Skeletal muscle satellite cell (primary cell): ENCODE results near the gene IMMP2L.

Source experiments
- H3K27me3 ChIP-seq: 2 replicates; pipeline ENCODE4 v1.7.0; 2013; ENCODE audit warnings: low read length; ENCODE audit not compliant: control insufficient read depth, insufficient read depth
- H3K36me3 ChIP-seq: 2 replicates; pipeline ENCODE4 v1.7.0; 2013; ENCODE audit warnings: mild to moderate bottlenecking, control low read depth, low read length; ENCODE audit not compliant: insufficient read depth
- H3K4me1 ChIP-seq: 2 replicates; pipeline ENCODE4 v1.7.0; 2013; ENCODE audit warnings: low read length; ENCODE audit not compliant: control insufficient read depth, insufficient read depth
- H3K4me2 ChIP-seq: 2 replicates; pipeline ENCODE4 v1.7.0; 2013; ENCODE audit warnings: mild to moderate bottlenecking, low read length
- H3K4me3 ChIP-seq: 2 replicates; pipeline ENCODE4 v1.7.0; 2013; ENCODE audit warnings: low read length
- H3K9ac ChIP-seq: 2 replicates; pipeline ENCODE4 v1.7.0; 2013; ENCODE audit warnings: mild to moderate bottlenecking, low read depth, low read length, moderate library complexity
- H3K9me3 ChIP-seq: replicated peaks from 2 replicates; pipeline ENCODE4 v1.7.0; 2013; ENCODE audit warnings: mild to moderate bottlenecking, control low read depth, low read length

IMMP2L gene

DNA sequence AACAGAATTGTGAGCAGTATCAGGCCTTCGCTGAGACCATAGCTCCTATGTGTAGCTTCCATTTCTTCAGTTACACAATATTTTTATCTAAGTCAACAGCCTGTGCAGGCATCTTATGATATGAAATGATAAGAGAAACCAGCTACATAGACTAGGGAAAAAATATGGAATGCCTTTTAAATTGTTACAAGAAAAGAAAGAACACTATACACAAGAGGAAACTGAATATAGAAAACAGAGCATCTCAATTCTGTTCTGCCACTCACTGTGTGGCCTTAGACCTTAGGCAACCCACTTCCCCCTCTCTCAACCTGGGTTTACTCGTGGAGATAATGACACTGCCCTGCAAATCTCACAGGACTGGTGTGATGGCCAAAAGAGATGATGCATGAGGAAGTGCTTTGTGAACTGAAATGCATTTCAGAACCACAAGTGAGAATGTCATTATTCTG is 338.5 kb downstream of the IMMP2L start:
- no peaks in the 10 kb centered on the region for H3K36me3 ChIP-seq
- H3K27me3 ChIP-seq = no peaks in the 10 kb centered on the region
- H3K9ac ChIP-seq = no peak overlapping the region
- H3K9me3 ChIP-seq = no peaks in the 10 kb centered on the region
- H3K4me2 ChIP-seq = no peak overlapping the region
- H3K4me3 ChIP-seq = no peak overlapping the region
- H3K4me1 ChIP-seq = no peaks in the 10 kb centered on the region

DNA sequence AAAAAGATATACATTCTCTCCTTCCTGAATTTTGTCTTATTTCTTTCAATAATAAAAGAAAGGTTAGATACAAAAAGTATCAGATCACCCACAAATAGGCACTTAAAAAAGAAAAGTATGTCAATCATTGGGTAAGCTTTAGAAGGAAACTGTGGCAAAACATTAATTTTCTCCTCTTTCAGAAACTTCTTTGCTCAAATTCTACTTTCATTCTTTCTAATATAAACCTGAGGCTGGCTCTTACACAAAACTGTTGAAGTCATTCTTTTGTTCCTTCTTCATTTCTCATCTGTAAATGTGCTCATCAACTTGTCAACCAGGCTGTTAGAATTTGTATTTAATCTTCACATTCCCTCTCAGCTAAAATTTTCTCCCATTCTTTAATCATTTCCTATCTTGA is 346.7 kb downstream of the IMMP2L start:
- H3K4me1 ChIP-seq = peaks cover 10% of the 10 kb centered on the region
- no peaks in the 10 kb centered on the region for H3K36me3 ChIP-seq
- H3K4me3 ChIP-seq = no peak overlapping the region
- no peaks in the 10 kb centered on the region for H3K9me3 ChIP-seq
- no peak overlapping the region for H3K9ac ChIP-seq
- no peak overlapping the region for H3K4me2 ChIP-seq
- H3K27me3 ChIP-seq = no peaks in the 10 kb centered on the region

DNA sequence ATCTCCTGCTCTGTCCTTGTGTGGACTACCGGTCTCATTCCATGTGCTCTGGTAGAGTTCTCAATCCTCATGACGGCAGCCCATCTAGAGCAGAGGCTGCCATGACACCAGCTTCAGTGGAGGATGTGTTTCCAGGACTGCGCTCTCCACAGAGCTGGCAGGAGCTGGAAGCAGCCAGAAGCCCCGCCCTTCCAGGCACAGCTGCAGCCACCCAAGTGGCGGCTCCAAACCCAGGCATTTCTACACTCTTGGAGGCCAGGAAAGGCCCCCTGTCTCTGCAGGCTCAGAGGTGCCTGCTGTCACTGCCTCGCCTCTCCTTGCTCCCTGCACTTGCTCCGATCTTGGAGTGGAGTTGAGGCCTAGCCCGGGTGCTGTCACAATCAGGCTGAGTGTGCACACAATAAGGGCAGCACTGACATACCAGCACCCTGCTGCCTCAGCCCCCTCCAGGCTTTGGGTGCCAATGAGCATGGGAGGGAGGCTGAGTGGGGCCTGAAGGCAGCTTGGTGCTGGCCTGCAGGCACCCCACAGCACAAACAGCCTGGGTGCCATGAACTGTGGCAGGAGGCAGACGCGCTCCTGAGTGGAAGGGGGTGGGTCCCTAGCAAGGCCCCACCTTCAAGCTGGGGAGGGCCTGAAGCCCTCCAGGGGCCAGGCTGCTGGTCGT is 349.3 kb downstream of the IMMP2L start:
- no peaks in the 10 kb centered on the region for H3K36me3 ChIP-seq
- H3K27me3 ChIP-seq = no peaks in the 10 kb centered on the region
- no peak overlapping the region for H3K4me2 ChIP-seq
- H3K9ac ChIP-seq = no peak overlapping the region
- no peak overlapping the region for H3K4me3 ChIP-seq
- H3K4me1 ChIP-seq = peaks cover 18% of the 10 kb centered on the region
- no peaks in the 10 kb centered on the region for H3K9me3 ChIP-seq

DNA sequence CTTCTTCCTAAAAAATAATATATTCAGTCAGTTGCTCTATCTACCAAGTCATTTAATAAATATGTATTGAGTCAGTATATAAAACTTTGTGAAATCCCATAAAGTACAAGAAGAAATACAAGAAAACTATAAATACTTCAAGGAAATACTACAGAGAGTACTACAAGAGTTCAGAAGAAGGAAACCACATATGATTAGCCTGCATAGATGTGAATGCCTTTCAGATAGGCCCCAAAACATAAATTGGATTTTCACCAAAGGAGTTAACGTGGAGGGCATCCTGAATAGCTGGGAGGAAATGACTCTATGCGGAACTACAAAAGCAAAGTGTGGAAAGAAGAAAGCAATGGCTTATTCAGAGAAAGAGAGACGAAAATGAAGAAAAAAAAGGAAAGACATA is 351.3 kb downstream of the IMMP2L start:
- peaks cover 18% of the 10 kb centered on the region for H3K4me1 ChIP-seq
- H3K27me3 ChIP-seq = no peaks in the 10 kb centered on the region
- no peaks in the 10 kb centered on the region for H3K36me3 ChIP-seq
- H3K4me2 ChIP-seq = peak overlapping the region; percentile 33
- H3K9me3 ChIP-seq = no peaks in the 10 kb centered on the region
- no peak overlapping the region for H3K4me3 ChIP-seq
- H3K9ac ChIP-seq = peak overlapping the region; percentile 37

DNA sequence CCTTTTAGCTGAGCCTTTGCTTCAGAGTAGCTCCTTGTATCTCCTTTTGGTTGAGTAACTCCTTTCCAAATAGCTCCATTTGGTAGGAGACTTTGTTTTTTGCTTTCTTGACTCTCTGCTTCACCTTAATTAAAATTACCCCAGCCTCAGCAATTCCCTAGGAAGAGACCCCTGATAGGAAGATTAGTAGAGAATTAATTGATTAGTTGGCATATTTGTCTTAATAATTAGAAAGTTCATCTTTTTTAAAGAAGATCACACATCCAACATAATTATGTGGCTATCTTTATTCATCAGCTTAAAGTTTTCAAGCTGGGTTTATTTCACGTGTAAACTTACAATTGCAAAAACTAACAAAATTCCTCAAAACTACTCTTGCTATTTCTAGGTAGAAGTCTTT is 352.2 kb downstream of the IMMP2L start:
- Histone ChIP-seq H3K36me3 (no peaks in the 10 kb centered on the region), H3K4me2 (no peak overlapping the region)

DNA sequence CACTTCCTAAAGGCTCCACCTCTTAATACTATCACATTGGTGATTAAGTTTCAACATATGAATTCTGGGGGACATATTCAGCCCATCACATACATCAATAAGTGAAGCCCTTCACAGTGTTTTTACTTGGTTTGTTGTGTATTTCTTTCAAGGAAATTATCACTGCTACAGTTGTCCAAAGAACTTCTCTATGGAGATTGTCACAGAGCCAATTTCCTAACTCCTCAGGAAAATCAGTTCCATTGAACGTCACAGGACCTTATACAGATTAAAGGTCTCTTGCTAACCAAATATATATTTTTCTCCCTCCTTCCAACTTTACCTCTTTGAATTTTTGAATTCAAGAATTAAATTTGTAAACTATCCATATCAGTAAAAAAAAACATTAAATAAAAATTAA is 357.0 kb downstream of the IMMP2L start:
- H3K9me3 ChIP-seq = no peaks in the 10 kb centered on the region
- peaks cover 5% of the 10 kb centered on the region for H3K4me1 ChIP-seq
- no peak overlapping the region for H3K9ac ChIP-seq
- H3K4me3 ChIP-seq = no peak overlapping the region
- no peak overlapping the region for H3K4me2 ChIP-seq
- H3K27me3 ChIP-seq = no peaks in the 10 kb centered on the region
- no peaks in the 10 kb centered on the region for H3K36me3 ChIP-seq

More for the DNA sequence above, 352.2 kb downstream of the IMMP2L start:
- Histone ChIP-seq H3K27me3 (no peaks in the 10 kb centered on the region), H3K4me1 (peaks cover 18% of the 10 kb centered on the region), H3K9me3 (no peaks in the 10 kb centered on the region), H3K4me3 (no peak overlapping the region), H3K9ac (peak overlapping the region; percentile 37)

DNA sequence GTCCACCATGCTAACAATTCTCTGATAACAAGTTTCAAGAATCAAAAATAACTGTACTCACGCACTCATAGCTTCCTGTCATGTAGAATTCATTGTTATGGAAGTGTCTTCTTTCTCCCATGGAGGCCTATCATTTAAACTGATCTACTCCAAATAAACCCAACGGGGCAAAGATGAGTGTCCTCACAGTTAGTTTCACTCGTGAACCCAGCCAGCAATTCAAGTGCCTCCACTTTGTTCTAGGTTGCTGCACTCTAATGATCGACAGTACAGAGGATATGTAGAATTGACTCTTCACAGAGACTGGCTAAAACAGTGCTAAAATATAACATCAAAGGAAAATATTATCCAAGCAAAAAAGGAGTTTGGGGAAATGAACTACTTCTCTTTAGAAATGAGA is 360.0 kb downstream of the IMMP2L start:
- Histone ChIP-seq H3K36me3 (no peaks in the 10 kb centered on the region), H3K27me3 (no peaks in the 10 kb centered on the region), H3K9me3 (no peaks in the 10 kb centered on the region), H3K4me3 (no peak overlapping the region), H3K4me1 (peaks cover 20% of the 10 kb centered on the region), H3K4me2 (no peak overlapping the region), H3K9ac (no peak overlapping the region)

DNA sequence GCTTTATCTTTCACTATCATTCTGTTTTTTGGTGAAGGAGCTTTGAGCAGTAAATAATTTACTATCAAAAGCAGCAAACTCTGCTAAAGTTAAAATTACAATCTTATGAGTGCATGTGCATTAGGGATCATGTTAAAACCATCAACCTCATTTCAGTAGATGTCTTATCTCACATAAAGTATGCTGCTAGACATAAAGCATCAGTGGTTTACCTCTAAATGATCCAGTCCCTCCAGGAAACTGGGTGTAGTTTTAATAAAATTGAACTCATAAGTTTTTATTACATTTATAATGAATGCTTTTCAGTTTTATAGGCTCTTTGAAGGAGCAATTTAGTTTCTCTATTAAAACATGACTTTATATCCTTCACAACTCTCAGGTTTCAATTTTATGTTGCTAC is 362.6 kb downstream of the IMMP2L start:
- no peaks in the 10 kb centered on the region for H3K36me3 ChIP-seq
- H3K9me3 ChIP-seq = no peaks in the 10 kb centered on the region
- peaks cover 24% of the 10 kb centered on the region for H3K4me1 ChIP-seq
- H3K4me3 ChIP-seq = no peak overlapping the region
- no peak overlapping the region for H3K9ac ChIP-seq
- H3K4me2 ChIP-seq = no peak overlapping the region
- no peaks in the 10 kb centered on the region for H3K27me3 ChIP-seq

DNA sequence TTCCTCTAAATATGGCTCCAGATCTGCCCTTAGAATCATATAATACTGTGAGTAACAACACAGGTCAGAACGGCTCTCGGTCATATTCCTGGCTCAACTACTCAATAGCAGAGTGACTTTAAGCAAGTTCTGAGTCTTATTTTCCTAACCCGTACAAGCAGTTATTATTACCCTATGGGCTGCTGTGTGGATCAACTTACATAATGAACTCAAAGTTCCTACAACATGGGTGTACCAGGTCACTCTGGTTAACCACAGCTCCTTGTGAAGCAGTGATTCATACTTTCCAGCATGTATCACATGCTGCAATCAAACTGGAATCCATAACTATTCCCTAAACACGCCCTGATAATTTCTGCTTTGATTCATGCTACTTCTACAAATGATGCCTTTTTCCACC is 364.0 kb downstream of the IMMP2L start:
- Histone ChIP-seq H3K9me3 (no peaks in the 10 kb centered on the region), H3K4me3 (no peak overlapping the region), H3K4me2 (peak overlapping the region; percentile 56), H3K27me3 (no peaks in the 10 kb centered on the region), H3K36me3 (no peaks in the 10 kb centered on the region), H3K9ac (no peak overlapping the region), H3K4me1 (peaks cover 24% of the 10 kb centered on the region)

DNA sequence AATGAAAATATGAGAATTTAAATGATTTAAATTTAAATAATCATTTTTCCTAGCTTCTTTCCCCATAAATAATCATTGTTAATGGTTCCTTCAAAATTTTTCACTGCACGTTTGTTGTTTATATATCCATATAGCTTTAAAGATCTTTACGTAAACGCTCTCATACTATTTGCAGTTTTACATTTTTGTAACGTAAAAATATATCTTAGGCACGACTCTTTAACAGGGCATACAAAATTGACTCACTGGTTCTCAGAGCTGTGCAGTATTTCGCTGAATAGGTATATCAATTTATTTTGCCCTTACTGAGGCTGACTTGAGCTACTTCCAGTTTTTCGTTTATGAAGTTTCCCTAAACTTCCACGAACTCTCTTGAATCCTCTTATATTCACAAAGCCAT is 365.6 kb downstream of the IMMP2L start:
- H3K4me3 ChIP-seq = no peak overlapping the region
- no peak overlapping the region for H3K4me2 ChIP-seq
- peaks cover 24% of the 10 kb centered on the region for H3K4me1 ChIP-seq
- no peaks in the 10 kb centered on the region for H3K36me3 ChIP-seq
- H3K9ac ChIP-seq = no peak overlapping the region
- H3K27me3 ChIP-seq = no peaks in the 10 kb centered on the region
- no peaks in the 10 kb centered on the region for H3K9me3 ChIP-seq

DNA sequence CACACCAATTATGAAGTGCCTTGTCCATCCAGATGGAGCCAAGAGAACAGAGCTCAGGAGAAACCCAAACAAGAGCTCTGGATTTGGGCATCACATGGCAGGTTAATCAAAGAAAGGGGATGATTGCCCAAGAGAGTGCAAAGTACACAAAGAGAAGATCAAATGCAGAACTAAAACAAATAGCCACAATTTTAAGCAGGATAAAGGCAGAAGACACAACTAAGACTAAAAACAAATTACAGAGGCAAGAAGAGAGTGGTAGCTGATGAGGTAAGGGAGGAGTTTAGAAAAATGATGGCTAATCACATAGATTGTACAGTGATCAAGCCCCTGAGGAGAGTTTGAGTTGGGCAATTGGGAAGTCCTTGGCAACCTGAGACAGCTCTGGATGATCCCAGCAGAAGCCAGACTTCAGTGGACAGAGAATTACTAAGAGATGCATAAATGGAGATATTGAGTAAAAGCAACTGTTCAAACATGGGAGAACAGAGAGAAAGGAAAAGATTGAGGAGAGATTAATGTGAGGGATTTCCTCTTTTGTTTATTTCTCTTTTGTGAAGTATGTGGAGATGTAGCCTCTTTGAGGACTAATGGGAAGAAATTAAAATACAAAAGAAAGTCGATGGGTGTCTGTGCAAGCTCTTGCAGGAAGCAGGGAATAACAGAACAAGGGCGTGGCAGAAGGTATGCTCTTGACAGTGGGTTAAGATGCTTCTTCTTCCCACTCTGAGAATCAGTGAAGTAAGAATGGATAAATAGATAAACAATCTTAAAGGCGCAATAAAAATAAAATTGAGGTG is 369.5 kb downstream of the IMMP2L start:
- Histone ChIP-seq H3K36me3 (no peaks in the 10 kb centered on the region), H3K4me3 (no peak overlapping the region), H3K4me2 (no peak overlapping the region), H3K27me3 (no peaks in the 10 kb centered on the region), H3K4me1 (peaks cover 9% of the 10 kb centered on the region), H3K9me3 (no peaks in the 10 kb centered on the region), H3K9ac (no peak overlapping the region)

DNA sequence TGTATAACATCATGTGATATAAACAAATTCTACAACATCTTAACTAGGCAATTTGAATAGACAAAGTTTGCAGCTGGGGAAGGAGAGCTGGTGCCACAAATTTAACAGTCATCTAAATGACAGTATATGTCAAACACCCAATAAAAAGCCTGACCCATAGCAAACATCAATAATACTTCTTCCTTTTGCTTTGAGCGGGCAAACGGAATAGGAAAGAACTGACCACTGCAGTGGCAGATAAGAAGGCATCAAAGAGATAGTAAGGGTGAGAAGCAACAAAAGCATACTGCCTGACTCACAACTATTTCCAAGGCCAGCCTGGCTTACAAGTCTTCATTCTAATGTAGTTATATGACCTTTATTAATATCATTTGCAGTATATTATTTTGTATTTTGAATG is 371.5 kb downstream of the IMMP2L start:
- Histone ChIP-seq H3K4me3 (no peak overlapping the region), H3K27me3 (no peaks in the 10 kb centered on the region), H3K4me2 (no peak overlapping the region), H3K4me1 (no peaks in the 10 kb centered on the region), H3K36me3 (no peaks in the 10 kb centered on the region), H3K9ac (no peak overlapping the region), H3K9me3 (no peaks in the 10 kb centered on the region)
